LoVo (cell line): ENCODE data around the gene ARRB2.
"Not testable (repeated sequence)": the region's sequence is repeated elsewhere in the genome, so short reads cannot be mapped to it uniquely, and the experiment has no call there.

Experiments
- DNase-seq: peaks from one replicate; pipeline ENCODE4 v3.0.0-alpha.2; 2016; ENCODE audit warnings: low spot score

The ARRB2 gene

DNA sequence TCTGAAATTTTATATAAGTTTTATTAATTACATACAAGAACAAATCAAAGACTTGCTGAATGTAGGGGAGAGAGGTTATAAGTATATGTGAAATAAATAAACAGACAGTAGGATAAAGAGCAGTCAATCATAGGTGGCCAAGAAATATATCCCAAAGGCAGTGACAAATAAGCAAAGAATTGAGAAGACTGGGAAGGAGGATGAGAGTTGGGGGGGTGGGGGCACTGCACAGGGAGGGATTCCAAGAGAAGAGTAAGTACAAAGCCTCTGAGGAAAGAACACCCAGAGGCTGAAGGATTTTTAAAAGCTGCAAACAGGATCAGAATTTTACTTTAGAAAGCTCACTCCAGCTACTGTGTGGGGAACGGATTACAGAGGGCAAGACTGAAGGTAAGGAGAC lies 9.3 kb upstream of the ARRB2 start:
- DNase-seq: no peak

DNA sequence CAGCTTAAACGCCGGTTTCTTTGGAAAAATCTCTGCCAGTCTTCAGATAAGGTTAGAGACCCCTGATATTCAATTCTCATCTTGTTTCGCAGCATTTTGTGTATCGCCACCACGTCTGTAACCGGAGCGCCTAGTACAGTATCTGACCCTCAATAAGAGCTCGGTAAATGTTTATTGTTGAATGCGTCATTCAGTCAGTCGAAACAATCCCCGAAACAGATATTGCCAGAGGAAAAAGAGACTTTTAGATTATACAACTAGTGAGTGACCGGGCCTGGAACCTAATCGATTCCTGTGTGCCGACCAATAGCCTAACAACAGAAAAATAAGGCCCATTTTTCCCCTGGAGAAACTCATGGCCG lies 7.1 kb upstream of the ARRB2 start:
- no peak for DNase-seq

DNA sequence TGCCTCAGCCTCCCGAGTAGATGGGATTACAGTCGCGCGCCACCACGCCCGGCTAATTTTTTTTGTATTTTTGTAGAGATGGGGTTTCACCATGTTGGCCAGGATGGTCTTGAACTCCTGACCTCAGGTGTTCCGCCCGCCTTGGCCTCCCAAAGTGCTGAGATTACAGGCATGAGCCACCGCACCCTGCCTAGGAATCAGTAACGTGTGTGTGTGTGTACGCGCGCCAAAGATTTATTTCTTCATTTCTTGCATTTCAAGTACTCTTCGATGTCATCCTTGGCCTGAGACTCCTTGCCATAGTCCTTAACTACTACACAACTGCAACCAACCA lies 5.9 kb upstream of the ARRB2 start:
- not testable (repeated sequence) for DNase-seq

DNA sequence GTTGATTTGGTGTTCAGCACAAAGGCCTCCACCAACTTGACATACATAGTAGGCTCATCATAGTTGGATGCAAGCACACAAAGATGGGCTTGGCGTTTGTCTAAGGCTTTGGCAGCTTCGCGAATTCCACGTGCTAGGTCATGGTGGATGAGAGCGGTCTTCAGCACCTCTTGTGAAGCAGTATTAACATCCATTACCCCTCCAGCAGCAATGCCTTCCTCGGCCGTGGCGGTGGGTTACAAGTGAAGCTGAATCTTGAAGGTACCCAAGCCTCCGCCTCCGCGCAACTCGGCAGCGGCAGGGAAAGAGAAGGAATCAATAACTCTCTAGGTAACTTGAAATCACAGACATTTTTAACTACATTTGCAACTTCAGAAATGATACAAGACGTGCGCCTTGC lies 5.4 kb upstream of the ARRB2 start:
- DNase-seq: no peak

DNA sequence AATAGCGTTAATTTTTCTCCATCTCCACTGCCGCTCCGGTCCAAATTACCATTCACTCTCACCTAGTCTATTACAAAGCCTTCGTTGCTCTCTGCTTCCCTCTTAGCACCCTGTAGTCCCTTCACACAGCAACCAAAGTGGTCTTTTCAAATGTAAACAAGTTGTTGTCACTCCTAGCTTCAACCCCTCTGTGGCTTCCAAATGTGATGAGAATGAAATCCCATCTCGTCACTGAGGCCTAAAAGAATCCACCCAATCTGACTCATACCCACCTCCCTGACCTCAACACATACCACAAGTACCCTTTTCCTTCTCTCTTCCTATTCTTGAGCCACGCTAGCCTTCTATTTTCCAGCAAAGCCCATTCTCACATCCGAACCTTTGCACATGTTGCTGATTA lies 4.3 kb upstream of the ARRB2 start:
- no peak for DNase-seq

DNA sequence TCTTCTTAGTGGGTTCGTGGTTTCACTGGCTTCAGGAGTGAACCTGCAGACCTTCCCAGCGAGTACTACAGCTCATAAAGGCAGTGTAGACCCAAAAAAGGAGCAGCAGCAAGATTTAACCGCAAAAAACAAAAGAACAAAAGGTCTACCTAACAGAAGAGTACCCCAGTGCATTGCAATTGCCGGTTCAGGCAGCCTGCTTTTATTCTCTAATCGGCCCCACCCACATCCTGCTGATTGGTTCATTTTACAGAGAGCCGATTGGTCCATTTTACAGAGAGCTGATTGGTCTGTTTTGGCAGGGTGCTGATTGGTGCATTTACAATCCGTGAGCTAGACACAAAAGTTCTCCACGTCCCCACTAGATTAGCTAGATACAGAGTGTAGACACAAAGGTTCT lies 2.0 kb upstream of the ARRB2 start:
- no peak for DNase-seq

DNA sequence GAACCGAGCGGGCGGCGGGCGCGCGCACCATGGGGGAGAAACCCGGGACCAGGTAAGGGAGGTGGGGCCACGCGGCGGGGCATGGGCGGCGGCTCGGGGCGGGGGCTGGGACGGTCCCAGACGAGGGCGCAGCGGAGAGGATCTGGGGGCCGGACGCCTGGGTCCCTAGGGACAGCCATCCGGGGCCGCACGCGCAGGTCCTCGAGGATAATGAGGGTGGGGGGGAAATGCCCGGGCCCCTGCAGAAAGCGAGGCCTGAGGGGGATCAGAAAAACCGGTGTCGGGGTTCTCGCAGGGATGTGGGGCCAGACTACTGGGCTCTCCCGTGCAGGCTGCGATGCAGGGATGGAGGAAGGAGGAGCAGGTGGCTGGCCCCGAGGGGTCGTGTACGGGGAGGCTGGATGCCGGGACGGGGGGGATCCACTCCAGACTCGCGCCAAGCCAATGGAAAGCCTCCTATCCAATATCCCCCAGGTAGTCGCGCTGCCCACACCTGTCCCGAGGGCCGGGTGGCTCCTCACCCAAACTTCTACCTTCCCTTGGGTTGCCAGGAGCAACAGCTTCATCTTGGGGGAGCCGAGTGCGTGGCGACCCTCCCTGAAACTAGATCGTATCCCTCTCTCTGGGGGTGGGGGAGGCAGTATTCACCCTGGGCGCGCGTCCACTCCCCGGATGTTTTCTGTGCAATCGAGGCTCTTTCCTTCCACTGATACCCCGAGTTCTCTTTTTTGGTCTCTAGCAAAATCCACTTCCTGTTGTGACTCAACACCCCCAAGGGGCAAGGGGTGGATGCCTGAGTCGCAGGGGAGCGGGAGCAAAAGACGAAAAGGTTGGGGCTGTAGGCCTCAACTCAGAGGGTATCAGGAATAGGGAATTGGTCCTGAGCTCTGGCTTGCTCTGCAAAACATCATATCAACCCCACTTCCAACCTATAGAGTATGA lies 532 bp downstream of the ARRB2 start:
- no peak for DNase-seq

DNA sequence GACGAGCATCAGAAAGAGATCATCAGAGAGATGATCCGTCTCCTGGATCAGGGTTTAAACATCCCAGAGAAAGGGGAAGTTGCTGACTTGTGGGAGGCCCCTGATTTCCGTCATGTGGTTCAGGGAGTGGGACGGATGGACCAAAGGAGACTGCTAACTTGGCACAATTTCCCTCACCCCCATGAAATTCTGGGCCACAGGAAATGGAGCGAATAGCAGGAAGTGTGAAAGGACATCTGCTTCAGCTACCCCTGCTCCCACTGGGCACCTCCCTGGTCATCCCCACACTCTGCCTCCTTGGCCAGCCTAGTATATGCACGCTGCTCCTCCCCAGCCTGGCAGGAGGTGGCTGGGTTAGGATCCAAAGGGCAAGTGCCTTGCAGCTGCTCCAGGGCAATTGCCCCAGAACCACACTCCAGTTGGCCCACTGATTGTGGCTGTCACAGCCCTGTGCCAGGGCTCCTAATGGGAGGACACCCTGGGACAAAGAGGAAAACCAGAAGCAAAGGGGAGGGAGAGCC lies 1.3 kb downstream of the ARRB2 start:
- no peak for DNase-seq

DNA sequence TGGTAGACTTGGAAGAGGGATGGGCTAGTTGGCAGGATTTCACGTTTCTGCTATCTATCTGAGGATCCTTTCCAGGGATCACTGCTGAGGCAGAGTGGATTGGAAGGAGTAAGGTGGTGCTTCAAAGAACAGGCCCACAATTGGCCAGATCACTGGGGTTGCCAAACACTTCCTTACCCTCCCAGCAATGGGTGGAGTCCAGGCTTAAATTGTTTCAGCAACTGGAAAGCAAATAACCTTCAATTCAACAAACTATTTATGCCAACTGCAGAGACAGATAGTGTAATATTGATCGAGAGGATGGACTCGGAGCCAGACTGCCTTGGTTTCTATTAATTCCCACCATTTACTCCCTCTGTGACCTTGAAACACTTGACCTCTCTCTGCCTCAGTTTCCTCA lies 2.1 kb downstream of the ARRB2 start:
- no peak for DNase-seq

DNA sequence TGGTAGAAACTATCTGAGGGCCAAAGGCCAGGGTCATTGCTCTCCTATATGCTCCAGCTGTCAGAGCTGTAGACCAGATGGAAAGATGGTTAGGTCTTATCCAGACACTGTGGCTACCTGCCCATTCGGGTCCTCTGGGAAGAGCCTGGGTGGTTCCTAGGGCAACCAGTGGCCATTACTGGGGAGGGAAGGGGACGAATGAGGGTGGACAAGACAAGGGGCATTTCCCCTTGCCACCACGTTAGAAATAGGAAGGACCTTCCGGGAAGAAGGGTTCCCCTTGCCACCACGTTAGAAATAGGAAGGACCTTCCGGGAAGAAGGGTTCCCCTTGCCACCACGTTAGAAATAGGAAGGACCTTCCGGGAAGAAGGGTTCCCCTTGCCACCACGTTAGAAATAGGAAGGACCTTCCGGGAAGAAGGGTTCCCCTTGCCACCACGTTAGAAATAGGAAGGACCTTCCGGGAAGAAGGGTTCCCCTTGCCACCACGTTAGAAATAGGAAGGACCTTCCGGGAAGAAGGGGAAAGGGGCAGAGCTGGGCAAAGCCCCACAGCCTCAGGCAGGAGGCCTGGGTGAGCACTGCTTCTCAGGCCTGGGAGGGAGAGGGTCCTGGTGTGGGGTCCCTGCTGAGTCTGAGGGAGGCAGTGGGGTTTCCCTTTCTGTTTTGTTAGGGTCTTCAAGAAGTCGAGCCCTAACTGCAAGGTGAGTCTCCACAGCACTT lies 4.1 kb downstream of the ARRB2 start:
- DNase-seq: not testable (repeated sequence)

DNA sequence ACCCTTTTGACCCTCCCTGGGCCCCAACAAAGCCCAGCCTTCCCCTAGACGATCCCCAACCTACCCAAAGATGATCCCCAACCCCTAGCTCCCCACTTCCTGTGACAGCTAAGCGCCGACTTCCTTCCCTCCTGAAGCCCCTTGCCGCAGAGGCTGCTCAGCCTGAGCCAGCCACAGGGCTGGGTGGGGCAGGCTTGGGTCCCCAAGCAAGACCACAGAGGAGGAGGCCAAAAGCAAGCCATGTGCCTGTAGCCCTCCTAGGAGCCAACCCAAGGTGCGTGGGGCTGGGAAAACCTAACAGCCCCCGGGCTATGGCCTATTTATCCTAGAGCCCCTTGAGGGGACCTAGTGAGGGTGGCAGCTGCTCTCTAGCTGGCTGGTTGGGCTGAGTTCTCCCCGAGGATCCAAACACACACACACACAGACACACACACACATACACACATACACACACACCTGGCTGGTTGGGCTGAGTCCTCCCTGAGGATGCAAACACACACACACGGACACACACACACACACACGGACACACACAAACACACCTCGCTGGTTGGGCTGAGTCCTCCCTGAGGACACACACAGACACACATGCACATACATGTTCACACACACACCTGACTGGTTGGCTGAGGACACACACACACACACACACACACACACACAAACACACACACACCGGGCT lies 4.8 kb downstream of the ARRB2 start:
- no peak for DNase-seq

DNA sequence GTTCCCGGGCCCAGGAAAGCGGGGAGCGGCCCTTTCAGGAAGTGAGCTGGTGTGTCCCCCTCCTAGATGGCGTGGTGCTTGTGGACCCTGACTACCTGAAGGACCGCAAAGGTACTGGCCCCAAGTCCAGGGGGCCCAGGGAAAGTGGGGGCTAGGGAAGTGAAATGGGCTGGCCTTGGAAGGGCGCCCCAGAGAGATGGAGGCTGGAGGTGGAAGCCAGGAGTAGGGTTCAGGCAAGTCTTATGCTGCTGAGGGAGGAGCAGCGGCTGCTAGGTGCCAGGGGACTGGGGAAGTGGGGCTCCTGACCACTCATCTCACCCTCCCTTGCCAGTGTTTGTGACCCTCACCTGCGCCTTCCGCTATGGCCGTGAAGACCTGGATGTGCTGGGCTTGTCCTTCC lies 5.6 kb downstream of the ARRB2 start:
- DNase-seq: no peak

DNA sequence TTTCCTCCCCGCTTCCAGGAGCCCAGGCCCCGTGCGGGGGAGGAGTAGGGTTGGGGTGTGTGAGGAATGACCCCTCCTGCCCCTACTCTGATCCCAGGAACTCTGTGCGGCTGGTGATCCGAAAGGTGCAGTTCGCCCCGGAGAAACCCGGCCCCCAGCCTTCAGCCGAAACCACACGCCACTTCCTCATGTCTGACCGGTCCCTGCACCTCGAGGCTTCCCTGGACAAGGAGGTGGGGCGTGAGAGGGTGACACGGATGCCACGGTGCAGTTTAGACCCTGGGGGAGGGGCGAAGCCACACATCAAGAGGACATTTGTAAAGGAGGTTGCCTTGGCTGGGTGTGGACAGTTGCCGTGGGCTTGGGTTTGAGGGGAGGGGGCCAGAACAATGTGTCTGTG lies 7.4 kb downstream of the ARRB2 start:
- DNase-seq: no peak

DNA sequence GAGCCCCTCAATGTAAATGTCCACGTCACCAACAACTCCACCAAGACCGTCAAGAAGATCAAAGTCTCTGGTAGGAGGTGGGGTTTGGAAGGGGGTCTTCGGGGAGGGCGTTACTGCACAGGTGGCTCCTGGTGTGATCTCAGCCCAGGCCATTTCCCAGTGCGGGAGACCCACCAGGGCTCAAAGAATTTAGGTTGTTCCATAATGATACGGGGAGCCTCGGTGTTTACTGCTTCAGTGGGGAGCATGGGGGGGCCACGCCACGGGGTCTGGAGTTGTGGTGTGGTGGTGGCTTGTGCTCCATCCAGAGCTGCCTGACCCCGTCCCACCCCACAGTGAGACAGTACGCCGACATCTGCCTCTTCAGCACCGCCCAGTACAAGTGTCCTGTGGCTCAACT lies 7.8 kb downstream of the ARRB2 start:
- no peak for DNase-seq

DNA sequence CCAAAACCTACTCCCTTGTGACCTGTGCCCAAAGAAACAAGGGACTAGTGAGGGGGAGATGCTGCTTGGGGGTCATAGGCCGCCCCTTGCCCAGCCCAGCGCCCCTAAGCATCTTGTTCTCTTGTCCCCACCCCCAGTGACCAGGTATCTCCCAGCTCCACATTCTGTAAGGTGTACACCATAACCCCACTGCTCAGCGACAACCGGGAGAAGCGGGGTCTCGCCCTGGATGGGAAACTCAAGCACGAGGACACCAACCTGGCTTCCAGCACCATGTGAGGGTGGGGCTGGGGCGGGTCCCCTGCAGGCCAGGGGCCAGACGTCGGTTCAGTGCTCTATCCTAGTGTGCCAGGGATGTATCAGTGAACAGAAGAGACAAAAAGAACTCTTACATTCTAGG lies 8.7 kb downstream of the ARRB2 start:
- no peak for DNase-seq

DNA sequence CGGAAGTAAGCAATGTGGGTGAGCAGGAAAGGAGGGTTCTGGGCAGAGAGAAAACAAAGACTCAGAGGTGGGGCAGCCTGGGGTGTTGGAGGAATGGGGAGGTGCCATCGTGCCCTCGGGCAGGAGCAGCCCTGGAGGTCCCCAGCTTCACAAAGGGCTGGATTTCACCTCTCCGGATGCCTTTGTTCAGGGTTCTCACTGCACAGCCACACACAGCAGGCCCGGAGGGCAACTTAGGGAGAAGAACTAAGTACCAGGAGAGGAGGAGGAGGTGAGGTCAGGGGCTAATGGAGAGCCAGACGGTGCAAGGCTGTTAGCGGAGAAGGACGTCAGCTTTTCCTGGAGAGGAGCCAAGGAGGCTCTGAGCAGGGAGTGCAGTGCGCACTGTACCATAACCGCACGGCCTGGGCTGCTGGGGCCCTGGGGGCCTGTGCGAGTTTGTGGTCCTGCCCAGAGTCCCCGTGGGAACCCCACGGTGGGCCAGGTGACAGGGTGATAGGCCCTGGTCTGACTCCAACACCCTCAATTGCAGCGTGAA lies 9.3 kb downstream of the ARRB2 start:
- DNase-seq: no peak

DNA sequence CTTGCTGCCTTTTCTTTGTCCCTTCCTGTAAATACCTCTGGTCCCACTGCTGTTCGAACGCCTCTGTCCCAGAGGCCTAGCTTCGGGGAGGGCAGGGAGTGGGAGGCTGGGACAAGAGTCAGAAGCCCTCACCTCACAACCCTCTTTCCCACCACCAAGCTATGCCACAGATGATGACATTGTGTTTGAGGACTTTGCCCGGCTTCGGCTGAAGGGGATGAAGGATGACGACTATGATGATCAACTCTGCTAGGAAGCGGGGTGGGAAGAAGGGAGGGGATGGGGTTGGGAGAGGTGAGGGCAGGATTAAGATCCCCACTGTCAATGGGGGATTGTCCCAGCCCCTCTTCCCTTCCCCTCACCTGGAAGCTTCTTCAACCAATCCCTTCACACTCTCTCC lies 10.4 kb downstream of the ARRB2 start:
- no peak for DNase-seq

DNA sequence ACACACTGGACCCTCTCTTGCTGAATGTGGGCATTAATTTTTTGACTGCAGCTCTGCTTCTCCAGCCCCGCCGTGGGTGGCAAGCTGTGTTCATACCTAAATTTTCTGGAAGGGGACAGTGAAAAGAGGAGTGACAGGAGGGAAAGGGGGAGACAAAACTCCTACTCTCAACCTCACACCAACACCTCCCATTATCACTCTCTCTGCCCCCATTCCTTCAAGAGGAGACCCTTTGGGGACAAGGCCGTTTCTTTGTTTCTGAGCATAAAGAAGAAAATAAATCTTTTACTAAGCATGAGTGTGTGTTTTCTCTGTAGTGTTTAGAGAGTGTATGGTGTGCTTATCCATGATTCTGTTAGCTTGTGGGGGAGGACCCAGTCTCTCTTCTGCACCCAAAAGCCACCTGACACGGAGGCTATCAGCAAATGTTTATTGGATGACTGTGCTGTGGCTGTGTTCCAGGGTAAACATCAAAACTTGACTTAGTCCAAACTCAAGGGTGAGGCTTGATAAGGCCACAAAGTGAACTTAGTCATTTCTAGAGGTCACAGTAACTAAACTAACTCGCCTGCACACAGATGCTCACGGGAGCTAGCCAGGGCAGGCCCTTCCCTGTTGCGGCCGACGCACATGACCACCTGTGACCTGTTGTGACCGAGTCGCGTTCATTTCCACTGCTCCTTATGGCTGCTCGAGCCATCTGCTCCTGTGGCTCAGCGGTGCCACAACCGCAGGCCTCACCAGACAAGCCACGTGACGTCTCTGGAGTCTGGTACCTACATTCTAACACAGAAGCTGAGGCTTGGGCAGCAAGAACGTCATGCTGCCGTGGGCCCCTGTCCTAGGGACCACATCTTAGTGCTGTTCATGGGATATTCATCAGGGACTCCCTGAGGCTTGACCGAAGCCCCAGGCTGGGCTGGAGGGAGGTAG lies 11.0 kb downstream of the ARRB2 start:
- DNase-seq: peak; percentile 86

DNA sequence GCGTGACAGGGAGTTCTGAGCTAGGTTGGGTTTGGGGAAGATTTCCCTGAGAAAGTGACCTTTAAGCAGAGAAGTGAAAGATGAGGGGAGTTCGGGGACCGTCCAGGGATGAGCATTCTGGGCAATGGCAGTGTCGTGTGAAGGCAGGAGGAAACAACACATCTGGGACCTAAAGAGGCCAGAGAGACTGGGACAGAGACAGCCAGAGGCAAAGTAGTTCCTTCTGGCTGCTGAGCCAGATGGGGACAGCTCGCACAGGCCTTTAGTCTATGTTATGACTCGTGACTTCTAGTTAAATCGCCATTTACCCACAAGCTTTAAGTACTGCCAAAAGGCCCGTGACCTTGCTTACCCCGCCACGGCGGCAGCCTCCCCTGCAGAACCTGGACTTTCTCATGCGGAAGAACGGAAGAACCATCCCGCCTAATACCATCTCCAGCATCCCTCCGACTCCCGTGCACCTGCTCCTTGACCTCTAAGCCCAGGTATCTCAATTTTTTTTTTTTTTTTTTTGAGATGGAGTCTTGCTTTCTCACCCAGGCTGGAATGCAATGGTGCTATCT lies 12.3 kb downstream of the ARRB2 start:
- no peak for DNase-seq

DNA sequence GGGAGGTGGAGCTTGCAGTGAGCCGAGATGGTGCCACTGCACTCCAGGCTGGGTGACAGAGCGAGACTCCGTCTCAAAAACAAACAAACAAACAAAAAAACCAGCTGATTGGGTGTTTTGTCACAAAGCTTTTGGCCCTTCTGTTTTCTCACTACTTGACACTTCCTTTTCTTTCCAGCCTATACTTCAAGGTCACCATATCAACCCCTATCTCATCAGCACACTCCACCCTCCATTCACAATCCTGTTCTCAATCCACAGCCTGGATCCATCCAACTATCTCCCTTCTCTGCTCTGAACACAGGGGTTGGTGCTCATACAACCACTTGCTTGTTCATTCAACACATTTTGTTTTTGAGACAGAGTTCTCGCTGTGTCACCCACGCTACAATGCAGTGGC lies 14.2 kb downstream of the ARRB2 start:
- DNase-seq: no peak

DNA sequence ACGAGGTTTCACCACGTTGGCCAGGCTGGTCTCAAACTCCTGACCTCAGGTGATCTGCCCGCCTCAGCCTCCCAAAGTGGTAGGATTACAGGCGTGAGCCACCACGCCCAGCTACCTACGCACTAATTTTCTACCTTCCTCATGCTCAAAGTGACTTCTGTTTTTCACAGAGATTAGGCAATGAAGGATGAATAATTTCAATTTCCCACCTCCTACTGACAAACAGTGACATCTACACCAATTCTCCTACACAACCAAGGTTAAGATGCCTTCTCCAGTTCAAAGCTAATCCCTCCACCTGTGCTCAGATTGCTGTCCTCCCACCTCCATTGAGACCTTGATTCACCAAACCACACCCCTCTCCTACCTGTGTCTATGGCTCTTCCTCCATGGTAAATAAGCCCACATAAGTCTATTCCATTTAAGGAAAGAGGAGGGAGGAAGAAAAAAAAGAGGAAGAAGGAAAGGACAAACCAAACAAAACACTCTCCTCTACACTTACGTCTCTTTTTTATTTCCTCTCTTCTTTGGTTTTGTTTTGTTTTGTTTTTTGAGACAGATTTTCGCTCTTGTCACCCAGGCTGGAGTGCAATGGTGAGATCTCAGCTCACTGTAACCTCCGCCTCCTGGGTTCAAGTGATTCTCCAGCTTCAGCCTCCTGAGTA lies 15.3 kb downstream of the ARRB2 start:
- DNase-seq: no peak
